ENCODE measurements around the gene METTL21A. TPM values are rescaled to one million over a fixed set of nuclear protein-coding genes. Genes with fewer than 3 reads are reported as not detected.
"Not testable (repeated sequence)": the region's sequence is repeated elsewhere in the genome, so short reads cannot be mapped to it uniquely, and the experiment has no call there.

The METTL21A gene
- total RNA-seq, 2 donors from 2014 or later = 10.4 to 12.4 TPM

DNA sequence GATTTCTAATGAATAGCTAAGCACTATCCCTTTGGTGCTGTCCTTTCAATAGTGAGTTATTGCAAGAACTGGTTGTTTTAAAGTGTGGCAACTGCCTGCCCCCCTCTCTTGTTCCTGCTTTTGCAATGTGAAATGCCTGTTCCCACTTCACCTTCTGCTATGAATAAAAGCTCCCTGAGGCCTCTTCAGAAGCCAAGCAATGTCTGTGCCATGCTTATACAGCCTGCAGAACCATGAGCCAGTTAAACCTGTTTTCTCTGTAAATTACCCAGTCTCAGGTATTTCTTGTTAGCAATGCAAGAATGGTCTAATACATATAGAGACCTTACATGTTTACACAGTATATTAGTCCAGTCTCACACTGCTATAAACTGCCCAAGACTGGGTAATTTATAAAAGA is 15.0 kb upstream of the METTL21A start:
- ATAC-seq (replicated peaks in 1 of 2) = no peak
- Mint-ChIP-seq H3K4me3 (no peak overlapping the region), H3K4me1 (ENCODE audit: low read depth) (no peaks in the 10 kb centered on the region), H3K9me3 (peaks cover 0 to 5% of the 10 kb centered on the region in 2 donors), H3K27ac (no peak overlapping the region), H3K27me3 (ENCODE audit: low read depth) (no peaks in the 10 kb centered on the region), H3K36me3 (ENCODE audit: insufficient read depth in 2 of 2) (peaks cover 4 to 10% of the 10 kb centered on the region in 2 donors)
- no peak for DNase-seq

DNA sequence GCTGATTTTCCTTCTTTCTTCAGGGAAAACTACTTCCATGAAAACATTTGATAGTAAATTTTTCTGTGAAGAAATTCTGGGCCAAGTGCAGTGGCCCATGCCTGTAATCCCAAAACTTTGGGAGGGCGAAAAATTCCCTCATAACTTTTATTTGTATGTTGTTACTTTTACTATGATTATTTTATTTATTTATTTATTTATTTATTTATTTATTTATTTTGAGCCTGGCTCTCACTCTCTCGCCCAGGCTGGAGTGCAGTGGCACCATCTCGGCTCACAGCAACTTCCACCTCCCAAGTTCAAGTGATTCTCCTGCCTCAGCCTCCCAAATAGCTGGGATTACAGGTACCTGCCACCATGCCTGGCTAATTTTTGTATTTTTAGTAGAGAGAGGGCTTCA is 14.1 kb upstream of the METTL21A start:
- DNase-seq; H3K27me3 Mint-ChIP-seq (ENCODE audit: low read depth); H3K4me3 Mint-ChIP-seq; H3K9me3 Mint-ChIP-seq; H3K4me1 Mint-ChIP-seq (ENCODE audit: low read depth); ATAC-seq (replicated peaks in 1 of 2); H3K27ac Mint-ChIP-seq: not testable (repeated sequence)
- H3K36me3 Mint-ChIP-seq (ENCODE audit: insufficient read depth in 2 of 2) = peaks cover 4 to 10% of the 10 kb centered on the region in 2 donors

- H3K27ac Mint-ChIP-seq = no peak overlapping the region
Observed at GRCh38 chr2:207635468-207636200, 10.4 kb upstream of the METTL21A start.

DNA sequence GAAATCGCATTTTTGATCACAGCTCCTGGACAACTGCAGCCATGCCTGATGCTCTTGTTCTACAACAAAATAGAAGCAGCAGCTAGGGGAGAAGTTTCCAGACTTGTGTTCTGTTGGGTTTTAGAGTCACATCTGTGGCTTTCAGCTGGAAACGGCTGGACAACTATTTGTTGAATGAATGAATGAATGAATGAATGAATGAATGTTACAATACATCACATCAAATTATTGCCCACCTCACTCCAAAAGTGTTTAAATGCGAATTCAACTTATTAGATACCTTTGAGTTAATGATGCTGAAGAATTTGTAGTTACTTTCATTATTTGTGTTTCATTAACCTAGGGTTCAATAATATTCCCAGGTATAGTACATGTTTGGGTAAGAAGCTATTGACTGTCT is 8.5 kb upstream of the METTL21A start:
- Mint-ChIP-seq H3K9me3 (no peaks in the 10 kb centered on the region), H3K27me3 (ENCODE audit: low read depth) (no peaks in the 10 kb centered on the region), H3K27ac (no peak overlapping the region)

More at GRCh38 chr2:207635468-207636200, 10.4 kb upstream of the METTL21A start:
- Mint-ChIP-seq H3K9me3 (peaks cover 0 to 3% of the 10 kb centered on the region in 2 donors), H3K4me1 (ENCODE audit: low read depth) (peaks cover 13% of the 10 kb centered on the region), H3K36me3 (ENCODE audit: insufficient read depth in 2 of 2) (peaks cover 2% of the 10 kb centered on the region in 2 donors), H3K27me3 (ENCODE audit: low read depth) (no peaks in the 10 kb centered on the region), H3K4me3 (no peak overlapping the region)
- DNase-seq (no peak), ATAC-seq (replicated peaks in 1 of 2) (no peak)

GRCh38 chr2:207632575-207633493 is 7.6 kb upstream of the METTL21A start:
- H3K36me3 Mint-ChIP-seq (ENCODE audit: insufficient read depth in 2 of 2) = no peaks in the 10 kb centered on the region
- ATAC-seq (replicated peaks in 1 of 2) = peak; percentile 93 to 96
- no peaks in the 10 kb centered on the region for H3K27me3 Mint-ChIP-seq (ENCODE audit: low read depth)
- DNase-seq = peak; percentile 29 to 35
- H3K4me1 Mint-ChIP-seq (ENCODE audit: low read depth) = peaks cover 14% of the 10 kb centered on the region
- H3K9me3 Mint-ChIP-seq = no peaks in the 10 kb centered on the region
- no peak overlapping the region for H3K4me3 Mint-ChIP-seq
- no peak overlapping the region for H3K27ac Mint-ChIP-seq

More for the DNA sequence above, 8.5 kb upstream of the METTL21A start:
- no peak for DNase-seq
- Mint-ChIP-seq H3K4me3 (no peak overlapping the region), H3K4me1 (ENCODE audit: low read depth) (peaks cover 13% of the 10 kb centered on the region), H3K36me3 (ENCODE audit: insufficient read depth in 2 of 2) (no peaks in the 10 kb centered on the region)
- no peak for ATAC-seq (replicated peaks in 1 of 2)

GRCh38 chr2:207630491-207630890 is 5.3 kb upstream of the METTL21A start:
- DNase-seq = no peak
- no peaks in the 10 kb centered on the region for H3K27me3 Mint-ChIP-seq (ENCODE audit: low read depth)
- H3K27ac Mint-ChIP-seq = no peak overlapping the region
- H3K9me3 Mint-ChIP-seq = no peaks in the 10 kb centered on the region
- H3K36me3 Mint-ChIP-seq (ENCODE audit: insufficient read depth in 2 of 2) = no peaks in the 10 kb centered on the region
- peaks cover 24% of the 10 kb centered on the region for H3K4me1 Mint-ChIP-seq (ENCODE audit: low read depth)
- no peak overlapping the region for H3K4me3 Mint-ChIP-seq
- no peak for ATAC-seq (replicated peaks in 1 of 2)

- Mint-ChIP-seq H3K4me3 (no peak overlapping the region), H3K36me3 (ENCODE audit: insufficient read depth in 2 of 2) (no peaks in the 10 kb centered on the region), H3K9me3 (no peaks in the 10 kb centered on the region), H3K27me3 (ENCODE audit: low read depth) (no peaks in the 10 kb centered on the region), H3K4me1 (ENCODE audit: low read depth) (peaks cover 24% of the 10 kb centered on the region), H3K27ac (no peak overlapping the region)
- ATAC-seq (replicated peaks in 1 of 2) (no peak), DNase-seq (no peak)
Observed at GRCh38 chr2:207629553-207629952, 4.4 kb upstream of the METTL21A start.

DNA sequence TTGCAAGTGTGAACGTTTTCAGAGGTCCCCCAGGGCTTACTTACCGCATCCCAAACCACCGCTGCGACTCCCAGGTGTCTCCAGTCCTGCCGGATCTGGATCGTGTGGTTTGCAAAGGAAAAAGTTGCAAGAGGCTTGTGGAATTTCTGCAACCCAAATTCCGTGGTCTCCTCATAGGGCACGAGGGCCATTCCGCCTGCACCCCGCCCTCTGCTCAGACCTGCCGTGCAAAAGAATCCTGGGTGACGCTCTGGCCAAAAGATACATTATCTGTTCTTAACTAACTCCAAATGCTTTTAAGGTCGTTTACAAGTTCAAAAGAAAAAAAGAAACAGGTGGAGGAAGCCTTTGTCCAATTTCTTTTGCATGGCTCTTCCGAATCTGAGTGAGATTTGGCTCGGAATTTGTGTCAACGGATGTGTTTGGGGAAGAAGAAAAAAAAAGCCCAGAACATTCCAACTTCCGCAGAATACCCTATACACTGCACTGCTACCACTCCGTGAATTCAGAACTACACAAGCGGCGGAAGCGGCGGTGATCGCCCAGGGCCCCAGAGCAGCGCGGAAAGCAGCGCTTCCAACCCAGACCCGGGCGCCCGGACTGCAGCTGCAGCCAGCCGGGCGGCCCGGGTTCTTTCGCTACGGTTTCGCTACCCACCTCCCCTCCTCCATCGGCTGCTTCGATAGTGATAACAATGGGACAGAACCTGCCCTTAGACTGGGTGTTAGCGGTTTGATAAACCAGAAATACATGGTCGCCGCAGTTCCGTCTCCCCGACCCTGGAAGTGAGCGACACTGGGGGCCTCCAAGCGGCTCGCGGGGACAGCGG is 795 bp downstream of the METTL21A start:
- DNase-seq (peak; percentile 73 to 74), ATAC-seq (replicated peaks in 1 of 2) (peak; percentile 41 to 52)
- H3K27me3 Mint-ChIP-seq (ENCODE audit: low read depth) = no peaks in the 10 kb centered on the region
- no peaks in the 10 kb centered on the region for H3K9me3 Mint-ChIP-seq
- H3K4me3 Mint-ChIP-seq = peak overlapping the region; percentile 95 to 98
- H3K4me1 Mint-ChIP-seq (ENCODE audit: low read depth) = peaks cover 52% of the 10 kb centered on the region
- H3K36me3 Mint-ChIP-seq (ENCODE audit: insufficient read depth in 2 of 2) = peaks cover 0 to 8% of the 10 kb centered on the region in 2 donors
- H3K27ac Mint-ChIP-seq = peak overlapping the region; percentile 92

DNA sequence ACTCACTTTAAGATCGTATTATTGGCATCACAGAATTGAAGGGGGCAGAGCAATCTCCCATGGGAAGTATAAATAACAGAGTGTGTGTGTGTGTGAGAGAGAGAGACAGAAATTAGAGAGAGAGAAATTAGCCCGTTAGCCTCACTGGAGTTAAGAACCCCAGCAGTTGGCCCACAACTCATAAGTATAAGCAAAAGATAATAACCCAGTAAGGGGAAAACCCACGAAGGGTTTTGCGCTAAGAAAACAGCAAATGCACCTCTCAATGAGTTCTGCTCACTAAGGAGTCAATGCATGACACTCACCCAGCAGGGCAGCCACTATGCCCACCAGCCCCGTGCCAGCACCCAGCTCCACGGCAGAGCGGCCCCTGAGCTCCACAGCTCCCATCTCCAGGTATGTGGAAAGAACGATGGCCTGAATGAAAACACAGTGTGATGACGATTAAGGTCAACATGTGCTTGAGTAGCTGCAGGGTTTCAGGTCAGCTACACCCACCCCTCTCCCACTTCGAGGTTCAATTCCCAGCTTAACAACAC is 3.6 kb downstream of the METTL21A start:
- ATAC-seq (replicated peaks in 1 of 2) = no peak
- H3K36me3 Mint-ChIP-seq (ENCODE audit: insufficient read depth in 2 of 2) = peaks cover 3 to 18% of the 10 kb centered on the region in 2 donors
- H3K4me1 Mint-ChIP-seq (ENCODE audit: low read depth) = peaks cover 51% of the 10 kb centered on the region

GRCh38 chr2:207619764-207620203 is 5.4 kb downstream of the METTL21A start:
- no peak for DNase-seq
- H3K27ac Mint-ChIP-seq = no peak overlapping the region
- peaks cover 7 to 23% of the 10 kb centered on the region in 2 donors for H3K36me3 Mint-ChIP-seq (ENCODE audit: insufficient read depth in 2 of 2)
- ATAC-seq (replicated peaks in 1 of 2) = peak in 1 of 2 donors; percentile 16
- H3K4me1 Mint-ChIP-seq (ENCODE audit: low read depth) = peaks cover 51% of the 10 kb centered on the region
- no peaks in the 10 kb centered on the region for H3K27me3 Mint-ChIP-seq (ENCODE audit: low read depth)
- no peaks in the 10 kb centered on the region for H3K9me3 Mint-ChIP-seq
- peak overlapping the region in 1 of 2 donors; percentile 1 for H3K4me3 Mint-ChIP-seq

More for the DNA sequence above, 3.6 kb downstream of the METTL21A start:
- peak overlapping the region; percentile 86 for H3K27ac Mint-ChIP-seq
- DNase-seq = no peak
- peak overlapping the region in 1 of 2 donors; percentile 42 for H3K4me3 Mint-ChIP-seq
- no peaks in the 10 kb centered on the region for H3K9me3 Mint-ChIP-seq
- no peaks in the 10 kb centered on the region for H3K27me3 Mint-ChIP-seq (ENCODE audit: low read depth)

GRCh38 chr2:207617011-207617671 is 8.1 kb downstream of the METTL21A start:
- H3K27ac Mint-ChIP-seq = peak overlapping the region; percentile 2

GRCh38 chr2:207616185-207616584 is 9.0 kb downstream of the METTL21A start:
- no peak for ATAC-seq (replicated peaks in 1 of 2)
- Mint-ChIP-seq H3K27ac (no peak overlapping the region), H3K27me3 (ENCODE audit: low read depth) (no peaks in the 10 kb centered on the region), H3K36me3 (ENCODE audit: insufficient read depth in 2 of 2) (peaks cover 7 to 22% of the 10 kb centered on the region in 2 donors), H3K4me3 (no peak overlapping the region), H3K4me1 (ENCODE audit: low read depth) (peaks cover 19% of the 10 kb centered on the region), H3K9me3 (no peaks in the 10 kb centered on the region)
- no peak for DNase-seq

More at GRCh38 chr2:207617011-207617671, 8.1 kb downstream of the METTL21A start:
- Mint-ChIP-seq H3K4me3 (no peak overlapping the region), H3K4me1 (ENCODE audit: low read depth) (peaks cover 29% of the 10 kb centered on the region), H3K9me3 (no peaks in the 10 kb centered on the region), H3K27me3 (ENCODE audit: low read depth) (no peaks in the 10 kb centered on the region), H3K36me3 (ENCODE audit: insufficient read depth in 2 of 2) (peaks cover 7 to 24% of the 10 kb centered on the region in 2 donors)
- DNase-seq (no peak), ATAC-seq (replicated peaks in 1 of 2) (no peak)

Measured in activated T-cell treated with anti-CD3 and anti-CD28 coated beads, Interleukin-2, amount 50 U/mL, for 72 hours (primary cell).